Measurements from ENCODE around the gene PNPLA2.

PNPLA2 gene

GRCh38 chr11:846496-847098 is 27.9 kb downstream of the PNPLA2 start:
- FAIRE-seq = no peak

DNA sequence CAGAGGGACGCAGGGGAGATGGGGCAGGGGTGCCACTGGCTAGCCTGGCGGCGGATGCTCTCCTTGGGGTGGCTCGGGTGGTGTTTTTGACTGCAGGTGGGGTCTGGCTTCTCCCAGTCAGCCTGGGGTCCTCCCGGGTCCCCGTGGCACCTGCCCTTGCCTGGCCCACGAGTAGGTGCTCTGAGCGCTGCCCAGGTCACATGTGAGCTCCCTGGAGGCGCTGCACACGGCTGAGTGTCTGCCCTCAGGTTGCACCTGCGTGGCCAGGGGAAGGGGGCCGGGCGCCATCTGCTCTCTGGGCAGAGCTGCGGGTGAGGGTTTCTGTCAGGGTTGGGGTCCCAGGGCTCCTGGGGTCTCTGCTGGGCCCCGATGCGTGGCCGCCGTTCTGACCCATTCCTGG is 29.2 kb downstream of the PNPLA2 start:
- no peak for FAIRE-seq

DNA sequence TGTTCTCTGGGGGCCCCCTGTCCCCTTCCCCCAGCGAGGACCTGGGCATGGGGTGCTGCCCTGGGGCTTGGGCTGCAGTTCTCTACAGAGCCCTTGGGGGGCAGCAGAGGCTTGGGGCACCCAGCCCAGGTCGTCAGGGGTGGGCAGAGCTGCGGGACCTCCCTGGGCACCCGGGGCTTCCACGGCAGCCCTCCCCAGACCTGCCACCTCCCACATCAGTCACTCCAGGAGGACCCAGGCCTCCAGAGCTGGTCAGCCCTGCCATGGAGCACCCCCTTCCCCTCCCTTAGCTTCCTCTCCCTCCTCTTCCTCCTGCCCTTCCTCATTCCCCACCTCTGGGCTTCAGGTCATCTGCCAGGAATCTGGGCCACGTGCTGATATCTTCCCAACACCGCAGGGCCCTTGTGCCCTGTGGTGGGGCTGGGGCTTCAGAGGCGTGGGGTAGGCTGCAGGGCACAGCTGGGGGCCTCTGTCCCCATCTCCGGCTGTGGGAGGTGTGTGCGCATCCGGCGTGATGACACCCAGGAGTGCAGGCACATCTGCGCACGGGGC is 29.7 kb downstream of the PNPLA2 start:
- FAIRE-seq = no peak

- no peak for FAIRE-seq
Measured at GRCh38 chr11:849104-849824, 30.6 kb downstream of the PNPLA2 start.

DNA sequence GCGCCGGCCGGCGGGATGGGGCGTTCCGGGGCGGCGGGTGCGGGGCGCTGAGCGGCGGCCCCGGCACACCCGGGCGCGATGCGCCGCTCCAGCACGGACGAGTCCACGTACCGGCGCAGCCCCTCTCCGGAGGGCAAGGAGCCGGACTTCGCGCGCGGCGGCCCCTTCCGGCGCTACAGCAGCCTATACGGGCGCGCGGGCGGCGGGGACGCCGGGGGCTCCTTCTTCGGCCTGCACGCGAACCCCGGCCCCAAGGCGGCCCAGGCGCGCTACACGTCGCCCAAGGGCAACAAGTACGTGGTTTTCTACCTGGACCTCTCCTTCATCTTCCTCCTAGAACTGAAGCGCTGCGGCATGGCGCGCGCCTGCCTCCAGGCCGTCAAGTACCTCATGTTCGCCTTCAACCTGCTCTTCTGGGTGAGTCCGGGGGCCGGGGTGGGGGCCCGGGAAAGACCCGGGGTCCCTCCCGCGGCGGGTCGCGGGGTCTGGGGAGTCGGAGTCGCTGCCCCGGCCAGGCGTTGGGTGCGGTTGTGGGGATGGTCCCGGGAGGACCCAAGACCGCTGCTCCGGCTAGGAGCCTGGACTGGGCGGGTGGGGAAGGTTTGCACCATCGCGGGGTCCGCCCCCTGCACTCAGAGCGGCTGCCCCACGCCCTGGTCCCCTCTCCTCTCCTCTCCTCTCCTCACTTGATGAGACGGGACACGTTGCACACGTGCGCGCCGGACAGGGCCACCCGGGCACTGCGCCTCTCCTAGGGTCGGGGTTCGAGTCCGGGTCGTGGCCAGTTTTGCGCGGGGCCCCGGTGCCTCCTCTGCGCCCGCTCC is 31.4 kb downstream of the PNPLA2 start:
- FAIRE-seq = no peak

- no peak for FAIRE-seq
Measured at GRCh38 chr11:850775-851763, 32.4 kb downstream of the PNPLA2 start.

DNA sequence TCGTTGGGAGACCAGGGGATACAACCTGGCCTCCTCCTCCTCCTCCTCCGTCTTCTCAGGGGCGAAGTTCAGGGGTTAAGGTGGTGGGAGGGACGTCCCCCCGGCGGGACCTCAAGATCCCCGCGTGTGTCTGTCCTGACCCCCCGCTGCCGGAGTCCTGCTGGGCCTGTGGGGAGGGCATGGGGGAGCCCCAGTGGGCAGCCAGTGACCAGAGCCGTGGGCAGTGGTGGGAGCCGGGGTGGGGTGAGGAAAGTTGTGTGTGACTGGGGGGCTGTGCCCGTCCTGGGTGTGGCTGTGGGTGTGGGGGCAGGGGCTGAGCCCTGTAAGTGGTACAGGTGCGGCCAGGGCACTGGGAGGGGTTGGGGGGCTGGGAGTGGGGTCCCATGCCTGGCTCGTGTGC is 34.0 kb downstream of the PNPLA2 start:
- FAIRE-seq = no peak

DNA sequence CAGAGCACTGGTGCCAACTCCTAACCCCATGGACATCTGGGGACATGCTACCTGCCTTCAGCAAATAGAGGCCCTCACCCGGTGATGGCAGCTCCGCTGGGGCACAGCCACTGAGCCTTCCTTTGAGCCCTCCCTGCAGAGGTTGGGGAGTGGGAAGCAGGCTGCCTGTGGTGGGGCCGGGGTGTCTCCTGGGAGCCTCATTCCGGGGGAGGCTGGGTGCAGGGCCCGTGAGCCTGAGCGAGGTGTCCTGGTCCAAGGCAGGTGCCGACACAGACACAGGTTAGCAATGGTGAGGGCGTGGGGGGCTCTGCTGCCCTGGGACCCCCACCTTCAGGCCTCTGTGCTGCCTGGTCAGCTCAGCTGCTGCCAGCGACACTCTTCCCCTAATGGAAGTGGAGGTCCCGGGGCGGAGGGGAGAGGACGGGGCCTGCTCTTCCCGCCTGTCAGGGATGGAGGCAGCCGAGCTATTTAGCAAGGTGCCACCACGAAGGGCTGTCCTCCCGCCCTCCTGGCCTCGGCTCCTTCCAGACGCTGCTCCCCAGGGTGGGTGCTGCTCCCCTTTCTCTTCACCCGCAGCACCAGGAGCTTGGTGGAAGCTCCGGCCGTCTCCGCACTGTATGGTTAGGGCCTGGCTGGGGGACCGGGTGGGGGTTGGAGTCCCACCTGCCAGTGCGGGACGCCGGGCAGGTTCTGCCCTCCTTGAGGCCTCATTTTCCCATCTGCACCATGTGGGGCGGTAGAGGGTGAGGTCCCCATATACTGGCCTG is 35.2 kb downstream of the PNPLA2 start:
- FAIRE-seq = no peak

DNA sequence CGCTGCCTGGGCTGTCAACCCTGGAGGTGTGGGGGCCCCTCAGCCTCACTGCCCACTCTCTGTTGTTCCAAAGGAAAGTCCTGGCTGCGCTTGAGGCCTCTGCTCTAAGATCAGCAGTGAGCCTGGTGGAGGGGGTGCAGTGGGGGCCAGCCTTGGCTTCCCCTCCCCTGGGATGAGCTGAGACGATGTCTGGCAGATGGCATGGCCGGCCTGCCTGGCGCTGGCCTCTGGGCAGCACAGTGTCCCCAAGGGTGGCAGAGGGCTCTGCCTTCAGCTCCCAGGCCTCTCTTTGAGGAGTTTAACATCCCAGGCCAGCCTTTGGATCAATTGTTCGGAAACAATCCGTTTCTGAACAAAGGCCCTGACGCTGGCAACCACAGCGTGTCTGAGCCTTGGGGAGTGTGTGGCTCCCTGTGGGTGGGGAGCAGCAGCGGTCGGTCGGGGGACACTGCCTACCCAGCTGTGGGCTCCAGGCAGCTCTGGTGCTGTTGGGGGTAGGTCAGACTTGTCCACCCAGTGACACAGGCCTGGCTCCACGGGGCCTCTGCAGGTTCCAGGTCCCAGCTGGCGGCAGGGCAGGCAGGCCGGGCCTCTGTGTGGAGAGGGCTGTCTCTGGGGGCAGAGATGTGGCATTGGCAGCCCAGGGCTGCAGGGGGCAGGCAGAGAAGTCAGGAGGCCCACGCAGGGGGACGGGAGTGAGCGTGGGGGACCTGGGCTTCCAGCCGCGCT is 36.1 kb downstream of the PNPLA2 start:
- FAIRE-seq = no peak

- FAIRE-seq = no peak
Measured at GRCh38 chr11:855330-855674, 36.6 kb downstream of the PNPLA2 start.

DNA sequence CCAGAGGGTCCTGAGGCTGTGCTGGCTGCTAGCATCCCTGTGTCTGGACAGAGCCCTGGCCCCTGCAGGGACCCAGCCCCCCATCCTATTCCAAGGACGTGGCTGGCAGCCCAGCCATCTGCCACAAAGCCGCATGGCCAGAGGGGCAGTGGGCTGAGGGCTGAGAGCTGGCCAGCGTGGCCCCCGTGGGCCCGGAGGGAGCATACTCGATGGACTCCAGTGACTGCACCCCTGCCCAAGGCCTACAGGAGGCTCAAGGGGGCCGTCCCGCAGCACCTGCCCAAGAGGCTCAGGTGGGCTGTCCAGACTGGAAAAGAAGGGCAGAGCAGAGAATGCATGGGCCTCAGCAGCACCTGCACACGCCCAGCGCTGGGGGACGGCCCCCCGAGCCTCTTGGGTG is 37.1 kb downstream of the PNPLA2 start:
- FAIRE-seq = no peak

- FAIRE-seq = no peak
Measured at GRCh38 chr11:856397-856796, 37.7 kb downstream of the PNPLA2 start.

- FAIRE-seq = no peak
Measured at GRCh38 chr11:858053-858761, 39.5 kb downstream of the PNPLA2 start.

- FAIRE-seq = no peak
Measured at GRCh38 chr11:858762-859339, 40.1 kb downstream of the PNPLA2 start.

DNA sequence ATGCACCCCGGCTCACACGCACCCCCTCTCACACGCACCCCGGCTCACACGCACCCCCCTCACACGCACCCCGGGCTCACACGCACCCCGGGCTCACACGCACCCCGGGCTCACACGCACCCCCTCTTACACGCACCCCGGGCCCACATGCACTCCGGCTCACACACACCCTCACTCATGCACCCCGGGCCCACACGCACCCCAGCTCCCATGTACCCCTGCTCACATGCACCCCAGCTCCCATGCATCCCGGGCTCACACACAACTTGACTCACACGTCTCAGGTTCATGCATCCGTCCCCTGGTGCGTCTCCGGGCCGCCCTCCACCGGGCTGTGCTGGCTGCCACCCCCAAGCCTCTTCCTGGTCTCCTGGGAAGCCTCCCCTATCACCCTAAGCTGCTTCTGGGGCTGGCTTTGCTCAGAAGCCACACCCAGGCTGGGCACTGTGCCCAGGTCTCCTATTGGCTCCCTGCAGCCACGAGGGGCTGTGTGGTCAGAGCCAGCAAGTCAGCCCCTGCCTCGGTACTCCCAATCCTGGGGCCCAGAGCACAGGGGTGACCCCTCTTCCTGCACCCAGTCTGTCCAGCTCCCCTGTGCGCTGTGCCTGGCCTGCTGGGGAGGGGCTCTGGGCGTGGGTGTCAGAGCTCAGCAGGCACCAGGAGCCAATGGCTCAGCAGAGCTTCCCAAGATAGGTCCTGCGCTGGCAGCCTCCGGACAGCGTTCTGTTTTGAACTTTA is 40.8 kb downstream of the PNPLA2 start:
- FAIRE-seq = no peak

GRCh38 chr11:860234-861104 is 41.8 kb downstream of the PNPLA2 start:
- no peak for FAIRE-seq

DNA sequence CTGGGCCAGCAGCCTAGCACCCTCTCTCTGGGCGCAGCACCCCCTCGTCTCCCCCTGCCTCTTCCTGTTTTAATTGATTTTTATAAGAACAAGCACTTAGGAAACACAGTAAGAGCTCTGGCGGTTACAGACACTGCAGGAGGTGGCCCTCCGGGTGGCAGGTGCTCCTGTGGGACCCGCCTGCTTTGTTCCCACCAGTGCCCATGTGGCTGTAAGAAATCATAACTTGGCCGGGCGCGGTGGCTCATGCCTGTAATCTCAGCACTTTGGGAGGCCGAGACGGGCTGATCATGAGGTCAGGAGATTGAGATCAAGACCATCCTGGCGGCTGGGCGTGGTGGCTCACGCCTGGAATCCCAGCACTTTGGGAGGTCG is 42.4 kb downstream of the PNPLA2 start:
- no peak for FAIRE-seq

DNA sequence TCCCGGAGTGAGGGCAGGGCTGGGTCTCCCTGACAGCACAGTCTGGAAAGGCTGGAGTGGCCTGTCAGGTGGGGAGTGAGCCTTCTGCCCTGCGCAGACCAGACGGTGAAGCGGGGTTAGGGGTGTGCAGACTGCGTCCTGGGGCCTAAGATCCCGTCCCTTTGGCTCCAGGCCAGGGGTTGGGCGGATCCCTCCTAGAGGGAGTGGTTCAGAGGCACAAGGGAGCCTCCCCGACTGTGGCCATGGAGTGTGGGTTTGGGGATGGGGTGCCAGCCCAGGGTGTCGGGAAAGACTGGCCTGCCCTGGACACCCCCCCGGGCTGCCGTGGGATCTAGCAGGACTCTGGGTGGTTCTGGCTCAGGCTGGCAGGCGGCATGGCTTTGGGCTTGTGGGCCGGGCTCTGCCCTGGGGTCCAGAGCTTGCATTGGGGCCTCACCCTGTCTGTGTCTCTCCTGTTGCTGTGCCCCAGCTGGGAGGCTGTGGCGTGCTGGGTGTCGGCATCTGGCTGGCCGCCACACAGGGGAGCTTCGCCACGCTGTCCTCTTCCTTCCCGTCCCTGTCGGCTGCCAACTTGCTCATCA is 43.5 kb downstream of the PNPLA2 start:
- FAIRE-seq = no peak
